GM18858 (cell line): ENCODE results near the gene KDM7A.

Source experiments
- ATAC-seq: cut with Tn5 transposase; IDR thresholded peaks from one replicate; pipeline ENCODE4 v1.9.1; 2021; ENCODE audit not compliant: unreplicated experiment

Gene KDM7A, protein sequence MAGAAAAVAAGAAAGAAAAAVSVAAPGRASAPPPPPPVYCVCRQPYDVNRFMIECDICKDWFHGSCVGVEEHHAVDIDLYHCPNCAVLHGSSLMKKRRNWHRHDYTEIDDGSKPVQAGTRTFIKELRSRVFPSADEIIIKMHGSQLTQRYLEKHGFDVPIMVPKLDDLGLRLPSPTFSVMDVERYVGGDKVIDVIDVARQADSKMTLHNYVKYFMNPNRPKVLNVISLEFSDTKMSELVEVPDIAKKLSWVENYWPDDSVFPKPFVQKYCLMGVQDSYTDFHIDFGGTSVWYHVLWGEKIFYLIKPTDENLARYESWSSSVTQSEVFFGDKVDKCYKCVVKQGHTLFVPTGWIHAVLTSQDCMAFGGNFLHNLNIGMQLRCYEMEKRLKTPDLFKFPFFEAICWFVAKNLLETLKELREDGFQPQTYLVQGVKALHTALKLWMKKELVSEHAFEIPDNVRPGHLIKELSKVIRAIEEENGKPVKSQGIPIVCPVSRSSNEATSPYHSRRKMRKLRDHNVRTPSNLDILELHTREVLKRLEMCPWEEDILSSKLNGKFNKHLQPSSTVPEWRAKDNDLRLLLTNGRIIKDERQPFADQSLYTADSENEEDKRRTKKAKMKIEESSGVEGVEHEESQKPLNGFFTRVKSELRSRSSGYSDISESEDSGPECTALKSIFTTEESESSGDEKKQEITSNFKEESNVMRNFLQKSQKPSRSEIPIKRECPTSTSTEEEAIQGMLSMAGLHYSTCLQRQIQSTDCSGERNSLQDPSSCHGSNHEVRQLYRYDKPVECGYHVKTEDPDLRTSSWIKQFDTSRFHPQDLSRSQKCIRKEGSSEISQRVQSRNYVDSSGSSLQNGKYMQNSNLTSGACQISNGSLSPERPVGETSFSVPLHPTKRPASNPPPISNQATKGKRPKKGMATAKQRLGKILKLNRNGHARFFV

DNA sequence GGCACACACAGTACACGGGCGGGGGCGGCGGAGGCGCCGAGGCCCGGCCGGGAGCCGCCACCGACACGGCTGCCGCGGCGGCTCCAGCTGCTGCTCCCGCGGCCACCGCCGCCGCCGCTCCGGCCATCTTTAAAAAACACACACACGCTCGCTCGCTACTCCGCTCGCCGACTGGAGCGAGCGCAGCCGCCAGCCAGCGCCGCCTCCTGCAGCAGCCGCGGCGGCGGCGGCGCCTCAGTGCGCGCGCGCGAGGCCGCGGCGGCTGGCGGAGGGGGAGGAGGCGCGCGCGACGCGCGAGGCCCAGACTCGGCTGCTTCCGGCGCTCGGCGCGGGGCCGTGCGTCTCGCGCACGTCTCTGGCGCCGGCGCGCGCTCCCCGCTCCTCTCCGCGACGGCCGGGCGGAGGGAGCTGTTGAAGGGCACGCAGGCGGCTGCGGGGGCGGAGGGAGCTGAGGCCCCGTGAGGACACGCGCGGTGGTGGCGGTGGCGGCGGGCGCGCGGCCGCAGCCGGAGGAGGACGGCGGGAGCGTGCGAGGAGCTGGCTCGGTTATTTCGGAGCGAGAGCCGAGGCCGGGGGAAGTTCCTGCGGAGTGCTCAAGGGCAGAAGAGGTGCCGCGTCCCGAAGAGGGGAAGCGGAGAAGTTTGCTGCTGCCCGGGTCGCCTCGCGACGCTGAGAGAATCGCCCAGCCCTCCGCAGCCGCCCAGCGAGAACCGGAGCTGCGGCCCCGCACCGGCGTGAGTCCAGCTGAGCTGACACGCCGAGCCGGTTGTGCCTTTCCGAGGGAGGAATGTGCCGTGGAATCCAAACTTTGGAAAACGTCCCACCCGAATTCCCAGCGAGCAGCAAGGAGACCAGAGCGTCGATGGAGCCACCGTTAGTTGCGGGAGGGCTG lies at the start of gene KDM7A:
Gene KDM7A (minus strand): TSS at position 173 of the 892 bp plus-strand sequence. CDS start 46 bp downstream, at position 127.
- ATAC-seq, result peak; percentile 65

DNA sequence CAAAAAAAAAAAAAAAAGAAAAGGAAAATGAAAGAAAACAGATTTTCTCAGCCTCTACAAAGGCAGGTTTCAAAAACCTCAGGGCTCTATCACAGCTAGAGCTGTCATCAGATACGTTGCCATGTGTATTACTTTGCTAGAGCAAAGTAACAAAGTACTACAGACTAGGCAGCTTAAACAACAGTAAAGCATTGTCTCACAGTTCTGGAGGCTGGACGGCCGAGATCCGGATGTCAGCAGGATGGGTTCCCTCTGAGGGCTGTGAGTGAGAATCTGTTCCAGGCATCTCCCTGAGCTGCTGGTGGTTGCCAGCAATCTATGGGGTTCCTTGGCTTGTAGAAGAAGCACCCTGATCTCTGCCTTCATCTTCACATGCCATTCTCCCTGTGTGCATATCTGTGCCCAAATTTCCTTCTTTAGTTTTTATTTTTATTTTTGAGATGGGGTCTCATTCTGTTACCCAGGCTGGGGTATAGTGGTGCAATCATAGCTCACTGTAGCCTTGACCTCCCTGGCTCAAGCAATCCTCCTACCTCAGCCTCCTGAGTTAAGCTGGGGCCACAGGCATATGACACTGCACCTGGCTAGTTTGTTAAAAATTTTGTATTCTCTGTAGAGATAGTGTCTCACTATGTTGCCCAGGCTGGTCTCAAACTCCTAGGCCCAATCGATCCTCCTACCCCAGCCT lies 48.9 kb upstream of the KDM7A start:
- no peak for ATAC-seq

DNA sequence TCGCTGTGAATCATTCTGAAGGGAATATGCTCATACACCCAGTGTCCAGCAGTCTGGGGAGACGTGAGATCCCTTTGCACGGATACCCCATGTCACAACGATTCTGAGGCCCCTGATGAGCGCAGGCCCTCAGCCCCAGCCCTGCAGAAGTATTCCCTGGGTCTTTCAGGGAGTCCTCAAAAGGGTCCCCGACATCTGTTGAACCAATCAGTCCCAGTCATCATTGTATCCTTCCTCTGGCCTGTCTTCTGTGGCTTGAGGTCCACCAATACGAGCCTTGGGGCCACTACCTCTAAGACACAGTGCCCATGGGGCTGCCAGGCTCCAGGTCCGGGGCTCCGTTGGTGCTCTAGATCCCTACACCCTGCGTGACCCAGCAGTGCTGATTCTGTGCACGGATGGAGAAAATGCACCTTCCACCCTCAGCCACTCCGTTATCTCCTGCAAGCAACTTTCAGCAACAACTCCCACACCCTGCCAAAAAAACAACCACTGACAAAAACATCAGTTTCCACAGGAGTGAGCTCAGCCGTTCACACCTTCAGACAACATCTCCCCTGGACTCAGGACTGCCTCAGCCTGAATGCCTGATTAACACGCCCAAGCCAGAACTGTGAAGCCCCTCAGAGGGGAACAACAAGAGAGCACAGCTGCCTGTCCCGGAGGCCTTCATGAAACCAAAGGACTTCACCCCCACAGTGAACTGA lies 46.9 kb upstream of the KDM7A start:
- no peak for ATAC-seq

DNA sequence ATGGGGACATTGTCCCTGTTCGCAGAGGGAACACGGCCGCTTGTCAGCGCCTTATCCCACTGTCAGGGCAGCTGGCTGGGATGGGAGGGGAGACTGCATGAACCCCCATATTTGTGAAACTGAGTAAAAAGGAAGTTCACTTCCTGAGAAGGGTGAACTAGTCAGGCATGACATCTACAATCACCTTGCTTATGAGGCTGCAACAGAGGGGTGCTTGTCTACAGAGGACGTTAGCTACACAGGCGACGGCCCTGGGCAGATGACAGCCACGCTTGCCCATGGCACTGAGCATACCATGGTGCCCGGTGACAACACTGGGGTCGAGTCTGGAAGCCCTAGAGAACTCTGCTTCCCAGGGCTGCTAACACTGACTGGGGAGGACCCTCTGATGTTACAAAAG lies 46.0 kb upstream of the KDM7A start:
- ATAC-seq, result no peak

DNA sequence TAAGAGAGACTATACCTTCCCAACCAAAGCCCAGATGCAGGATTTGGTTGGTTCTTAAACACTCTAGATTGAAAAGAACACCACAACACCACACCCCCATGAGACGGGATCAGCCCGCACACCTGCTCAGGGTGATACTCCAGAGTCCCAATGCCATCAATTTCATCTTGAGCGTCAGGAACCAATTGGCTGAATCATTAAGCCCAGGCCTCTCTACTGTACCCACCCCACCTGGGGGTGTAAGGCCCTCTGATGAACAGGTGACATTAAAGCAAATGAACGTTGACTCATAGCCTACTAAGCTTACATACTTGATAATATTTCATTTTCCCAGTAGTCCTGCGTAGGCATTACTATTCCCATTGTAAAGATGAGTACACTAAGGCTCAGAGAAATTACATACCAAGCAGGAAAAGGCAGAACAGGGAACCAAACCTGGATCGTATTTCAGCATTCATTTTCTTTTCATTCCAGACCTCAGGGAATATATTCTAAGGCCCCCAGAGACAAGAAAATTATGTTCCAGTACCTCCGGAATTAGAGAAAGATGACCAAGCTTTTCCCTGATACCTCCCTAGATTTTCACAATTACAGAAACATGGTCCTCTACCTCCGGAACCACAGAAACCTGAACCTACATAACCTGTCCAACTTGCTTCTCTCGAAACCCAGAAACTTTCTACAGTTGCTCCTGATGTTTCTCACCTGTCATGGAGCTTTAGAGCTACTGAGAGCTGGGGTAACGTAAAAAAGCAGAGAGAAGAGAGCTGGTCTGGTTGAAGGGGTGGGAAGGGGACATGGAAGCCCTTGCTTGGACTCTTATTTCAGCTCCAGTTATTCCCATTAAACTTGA lies 43.1 kb upstream of the KDM7A start:
- no peak for ATAC-seq

DNA sequence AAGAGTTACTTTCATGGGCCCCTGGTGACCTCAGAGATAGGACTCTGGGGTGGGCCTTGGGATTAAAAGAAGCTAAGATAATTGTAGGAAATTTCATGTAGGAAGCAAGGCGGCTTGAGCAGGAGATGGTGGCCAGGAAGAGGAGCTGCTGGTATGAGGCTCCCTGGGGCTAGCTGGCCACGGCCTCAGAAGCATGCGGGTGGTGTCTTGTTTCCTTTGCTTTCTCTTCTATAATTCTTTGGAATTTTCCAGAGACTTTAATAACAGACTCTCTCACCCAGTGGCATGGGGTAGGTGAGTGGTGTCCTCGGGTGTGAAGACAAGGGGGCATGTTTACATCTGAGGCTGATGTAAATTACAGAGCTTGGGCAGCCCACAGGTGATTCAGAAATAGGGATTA lies 41.9 kb upstream of the KDM7A start:
- no peak for ATAC-seq

DNA sequence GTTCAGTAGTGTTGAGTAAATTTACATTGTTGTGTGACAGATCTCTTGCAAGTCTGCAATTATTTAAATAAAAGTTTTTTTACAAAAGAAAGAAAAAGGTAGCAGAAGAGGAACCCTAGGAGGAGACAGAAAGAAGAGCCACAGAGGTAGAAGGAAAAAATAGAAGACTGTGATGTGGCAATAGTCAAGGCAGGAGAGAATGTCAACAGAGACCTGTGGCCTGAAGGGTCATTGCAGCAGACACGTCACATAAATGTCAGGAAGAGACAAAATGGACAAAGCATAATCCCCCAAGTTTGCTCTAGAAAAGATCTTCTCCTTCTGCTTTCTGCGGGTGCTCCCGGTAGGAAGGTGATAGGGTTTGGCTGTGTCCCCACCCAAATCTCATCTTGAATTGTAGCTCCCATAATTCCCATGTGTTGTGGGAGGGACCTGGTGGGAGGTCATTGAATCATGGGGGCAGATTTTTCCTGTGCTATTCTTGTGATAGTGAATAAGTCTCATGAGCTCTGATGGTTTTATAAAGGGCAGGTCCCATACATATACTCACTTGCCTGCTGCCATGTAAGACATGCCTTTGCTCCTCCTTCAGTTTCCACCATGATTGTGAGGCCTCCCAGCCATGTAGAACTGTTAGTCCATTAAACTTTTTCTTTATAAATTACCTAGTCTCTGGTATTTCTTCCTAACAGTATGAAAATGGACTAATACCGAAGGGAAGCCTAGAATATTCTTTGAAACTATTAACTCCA lies 41.1 kb upstream of the KDM7A start:
- no peak for ATAC-seq

DNA sequence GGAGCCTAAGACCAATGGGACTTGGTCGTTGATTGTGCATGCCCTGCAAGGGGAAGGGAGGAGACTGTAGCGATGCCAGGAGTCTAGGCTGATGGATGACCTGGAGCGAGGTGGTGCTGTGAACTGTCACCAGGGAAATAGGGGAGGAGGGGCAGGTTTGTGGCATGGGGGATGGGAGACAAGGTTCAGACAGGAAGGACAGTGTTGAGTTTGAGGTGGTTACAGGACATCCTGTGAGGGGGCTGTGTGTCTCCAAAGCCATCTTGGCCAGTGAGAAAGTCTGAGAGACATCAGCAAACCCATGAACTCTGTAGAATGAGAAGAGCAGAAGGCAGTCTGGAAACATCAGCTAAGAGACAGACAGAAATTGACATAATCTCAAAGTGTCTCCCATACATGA lies 38.5 kb upstream of the KDM7A start:
- ATAC-seq, result no peak

DNA sequence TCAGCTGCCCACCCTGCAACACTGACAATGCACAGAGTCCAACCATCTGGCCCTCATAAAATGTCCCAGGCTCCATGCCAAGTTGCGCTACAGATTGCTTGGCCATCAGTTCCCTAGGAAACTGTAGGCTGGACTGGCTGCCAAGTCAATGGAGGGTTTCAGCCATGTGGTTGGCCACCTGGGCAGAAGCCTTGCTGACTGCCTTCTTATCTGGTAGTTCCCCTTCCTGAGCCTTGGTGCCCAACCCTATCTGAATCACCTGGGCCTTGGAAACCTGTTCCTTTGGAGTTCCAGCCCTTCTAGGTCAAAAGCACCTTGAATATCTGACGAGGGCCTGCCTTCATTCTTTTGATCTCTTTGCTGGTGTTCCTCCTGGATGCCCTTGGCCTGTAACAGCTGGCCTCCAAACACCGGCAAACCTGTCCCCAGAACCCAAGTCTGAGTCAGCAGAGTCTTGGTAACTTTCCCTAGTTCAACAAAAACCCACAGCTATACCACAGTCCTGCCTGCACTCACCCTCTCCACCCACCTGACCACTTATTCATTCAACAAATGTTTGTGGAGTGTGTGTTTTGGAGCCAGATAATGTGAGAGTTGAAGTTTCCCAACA lies 37.4 kb upstream of the KDM7A start:
- no peak for ATAC-seq

DNA sequence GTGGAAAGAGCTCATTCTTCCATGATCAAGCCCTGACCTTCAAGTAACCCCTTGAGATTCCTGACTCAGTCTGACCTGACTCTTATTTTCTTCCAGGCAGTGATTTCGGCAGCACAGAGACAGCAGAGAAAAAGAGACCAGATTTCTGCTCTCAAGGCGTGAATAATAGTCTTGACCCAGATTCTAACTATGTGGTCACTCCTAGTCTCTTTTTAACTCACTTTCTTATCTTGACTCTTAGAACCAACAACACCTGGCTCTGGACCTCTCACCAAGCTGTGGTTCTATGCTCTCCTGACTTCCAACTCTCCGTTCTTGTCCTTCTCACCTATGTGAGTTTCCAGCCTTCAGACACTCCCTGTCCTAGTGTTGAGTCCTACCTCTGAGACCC lies 36.9 kb upstream of the KDM7A start:
- ATAC-seq, result peak; percentile 28

DNA sequence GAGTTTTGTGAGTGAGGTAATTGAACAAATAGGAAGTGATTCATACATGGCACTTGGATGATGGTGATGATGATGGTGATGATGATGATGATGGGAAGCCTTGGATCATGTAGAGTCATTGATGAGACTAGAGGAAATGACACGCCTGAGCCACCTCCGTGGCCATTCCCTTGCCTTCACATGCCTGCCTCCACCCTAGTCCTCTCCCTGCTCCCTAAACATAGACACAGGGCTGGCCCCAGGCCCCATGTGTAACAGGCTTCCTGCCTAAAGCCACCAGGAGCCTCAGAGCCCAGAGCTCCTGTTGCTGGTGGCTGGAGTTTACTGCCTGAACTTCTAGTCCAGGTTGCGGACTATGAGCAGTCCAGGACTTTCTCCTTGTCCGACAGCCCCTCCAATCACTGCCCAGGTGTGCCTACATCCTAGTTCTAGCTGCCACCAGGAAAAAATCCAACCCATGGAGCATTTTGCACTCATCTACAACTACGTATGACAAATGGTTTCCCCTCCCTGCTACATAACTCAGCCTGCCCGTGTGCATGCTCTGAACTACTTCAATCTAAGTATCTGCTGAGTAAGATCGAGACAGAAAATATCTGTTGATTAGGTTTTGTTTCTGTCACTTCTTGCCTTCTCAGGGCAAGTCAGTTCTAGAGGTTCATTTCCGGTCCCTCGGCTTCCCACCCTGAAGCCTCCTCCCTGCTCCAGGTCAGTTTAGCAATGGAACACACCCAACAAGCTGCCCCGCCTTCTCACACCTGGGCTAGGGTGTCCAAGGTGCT lies 35.5 kb upstream of the KDM7A start:
- ATAC-seq, result peak; percentile 68

DNA sequence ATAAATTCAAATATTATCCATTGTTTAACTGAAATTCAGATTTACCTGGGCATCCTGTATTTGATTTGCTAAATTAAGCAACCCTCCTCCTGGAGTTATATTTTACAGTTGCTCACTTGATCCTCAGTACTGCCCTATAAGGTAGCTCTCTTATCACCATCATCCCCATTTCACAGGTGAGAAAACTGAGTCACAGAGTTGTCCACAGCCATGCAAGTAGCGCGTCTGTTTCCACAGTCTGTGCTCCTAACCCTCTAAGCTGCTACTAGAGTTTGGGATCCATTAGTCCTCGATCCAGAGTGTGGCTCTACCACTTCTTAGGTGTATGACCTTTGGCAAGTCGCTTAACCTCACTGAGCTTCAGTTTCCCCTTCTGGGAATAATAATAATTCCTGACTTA lies 34.9 kb upstream of the KDM7A start:
- ATAC-seq, result no peak

DNA sequence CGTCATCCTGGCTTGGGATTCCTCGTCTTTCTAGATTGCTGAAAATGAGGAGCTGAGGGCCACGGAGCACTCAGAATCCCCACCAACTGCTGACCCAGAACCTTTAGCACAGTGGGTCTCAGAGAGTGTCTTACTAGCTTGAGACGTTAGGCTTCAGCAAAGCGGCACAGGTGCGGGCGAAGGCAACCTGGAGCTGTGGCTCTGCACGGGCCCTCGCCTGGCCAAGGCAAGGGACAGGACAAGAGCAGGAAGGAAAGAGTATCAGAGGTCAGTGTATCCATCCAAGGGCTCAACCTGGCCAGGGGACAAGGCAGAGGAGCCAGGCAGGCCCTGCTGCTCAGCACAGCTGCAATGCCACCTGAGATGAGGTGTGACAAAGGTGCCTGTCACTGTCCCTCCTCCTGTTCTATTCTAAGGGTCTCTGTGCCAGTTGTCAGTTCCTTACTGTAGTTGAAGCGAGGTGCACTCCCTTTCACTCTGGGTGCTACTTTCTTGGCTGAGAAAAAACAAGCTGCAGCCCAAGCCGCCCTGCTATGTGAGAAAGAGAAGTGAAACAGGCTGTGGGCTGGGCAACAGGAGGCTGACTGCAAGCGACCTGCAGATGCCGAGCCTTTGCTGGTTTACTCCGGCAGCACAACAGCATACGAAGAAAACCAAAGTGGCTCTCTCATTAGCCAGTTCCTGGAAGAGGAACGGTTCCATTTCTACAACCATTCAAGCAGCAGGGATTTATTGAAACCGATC lies 33.3 kb upstream of the KDM7A start:
- ATAC-seq, result peak; percentile 79

DNA sequence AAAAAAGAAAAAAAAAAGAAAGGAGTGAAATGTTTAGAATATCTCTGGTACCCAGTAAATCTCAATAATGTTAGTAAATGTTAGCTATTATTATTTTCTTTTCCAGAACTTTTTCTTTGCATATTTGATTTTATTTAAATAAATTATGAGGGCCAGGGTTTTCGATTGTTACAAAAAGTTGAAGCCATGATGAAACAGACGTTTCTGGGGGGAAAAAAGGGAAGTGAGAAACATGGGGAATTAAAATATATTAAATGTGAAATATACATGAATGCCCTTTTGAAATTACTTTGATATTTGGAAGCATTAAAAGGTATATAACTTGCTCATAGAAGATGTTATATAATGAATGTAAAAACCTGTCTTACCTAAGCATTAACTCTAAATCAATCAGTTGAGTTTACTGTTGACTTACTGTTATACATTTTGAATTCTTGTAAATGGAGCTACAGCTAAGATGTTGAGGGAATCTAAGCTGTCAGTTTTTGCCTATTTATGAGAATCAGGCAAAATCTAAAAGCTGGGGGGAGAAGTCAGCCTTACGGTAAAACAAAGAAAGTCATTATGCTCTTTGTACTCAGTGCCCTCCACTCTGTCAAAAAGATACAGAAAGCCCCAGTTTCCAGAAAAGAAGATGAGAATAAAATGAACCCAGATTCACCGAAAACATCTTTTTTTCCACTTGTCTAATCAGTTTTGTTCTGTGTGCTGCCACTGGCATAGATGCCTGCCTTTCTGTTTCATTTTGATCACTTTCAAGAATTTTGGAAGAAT lies 30.0 kb upstream of the KDM7A start:
- no peak for ATAC-seq

DNA sequence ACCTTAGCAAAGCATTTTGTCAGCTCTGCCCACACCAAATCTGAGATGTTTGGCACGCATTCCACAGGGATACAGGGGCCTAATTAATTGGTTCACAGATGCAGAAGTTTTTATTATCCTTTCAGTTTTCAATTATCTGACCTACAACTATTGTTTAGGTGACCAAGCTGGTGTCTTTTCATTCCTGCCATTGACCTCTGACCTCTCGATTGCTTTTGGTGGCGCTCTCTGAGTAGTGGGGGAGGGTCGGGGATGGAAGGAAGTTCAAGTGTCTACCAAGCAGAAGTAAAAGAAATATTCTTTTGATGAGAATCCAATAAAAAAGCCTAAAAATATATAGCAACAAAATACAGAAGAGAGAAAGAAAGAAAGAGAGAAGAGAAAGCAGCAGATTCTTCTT lies 28.8 kb upstream of the KDM7A start:
- no peak for ATAC-seq

DNA sequence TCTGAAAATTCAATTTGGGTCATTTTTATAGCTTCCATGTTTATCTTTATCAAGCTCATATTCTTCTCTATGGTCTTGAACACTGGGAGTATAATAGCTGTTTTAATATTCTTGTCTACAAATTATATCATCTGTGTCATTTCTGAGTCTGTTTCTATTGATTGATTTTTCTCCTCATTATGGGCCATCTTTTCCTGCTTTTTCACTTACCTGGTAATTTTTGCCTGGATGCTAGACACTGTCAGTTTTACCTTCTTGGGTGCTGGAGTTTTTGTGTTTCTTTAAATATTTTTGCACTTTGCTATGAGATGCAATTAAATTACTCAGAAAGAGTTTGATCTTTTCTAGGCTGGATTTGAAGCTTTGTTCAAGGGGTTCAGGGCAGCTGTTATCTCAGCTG lies 26.8 kb upstream of the KDM7A start:
- no peak for ATAC-seq
